Erythroblast (primary cell): ENCODE results near the gene SLFN5.
A peak's percentile ranks its signal among the peaks of the same experiment; 100 is the strongest.
"Not testable (repeated sequence)": the region's sequence is repeated elsewhere in the genome, so short reads cannot be mapped to it uniquely, and the experiment has no call there.

ENCODE experiments used
- DNase-seq, 2 experiments: peaks; one replicate each; lab custom pipeline; 2025; lab: John Stamatoyannopoulos, UW
- GATA1 ChIP-seq: IDR thresholded peaks from 2 replicates; pipeline ENCODE4 v1.6.1; 2011; ENCODE audit warnings: low read depth, mild to moderate bottlenecking, control low read depth, low read length, moderate library complexity
- POLR2A ChIP-seq: IDR thresholded peaks from 2 replicates; pipeline ENCODE4 v1.6.1; 2011; ENCODE audit warnings: mild to moderate bottlenecking, low read length

Gene SLFN5

DNA sequence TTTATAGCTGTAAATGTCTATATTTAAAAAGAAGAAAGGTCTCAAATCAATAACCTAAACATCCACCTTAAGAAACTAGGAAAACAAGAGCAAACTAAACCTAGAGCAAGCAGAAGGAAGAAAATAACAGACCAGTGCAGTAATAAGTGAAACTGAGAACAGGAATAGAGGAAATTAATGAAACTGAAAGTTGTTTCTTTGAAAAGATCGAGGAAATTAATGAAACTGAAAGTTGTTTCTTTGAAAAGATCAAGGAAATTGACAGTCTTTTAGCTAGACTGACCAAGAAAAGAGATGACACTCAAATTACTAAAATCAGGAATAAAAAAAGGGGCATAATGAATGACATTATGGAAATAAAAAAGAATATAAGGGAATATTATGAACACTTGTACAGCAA lies 46.4 kb downstream of the SLFN5 start:
- TF ChIP-seq POLR2A (no peak), GATA1 (no peak)
- no peak for DNase-seq

DNA sequence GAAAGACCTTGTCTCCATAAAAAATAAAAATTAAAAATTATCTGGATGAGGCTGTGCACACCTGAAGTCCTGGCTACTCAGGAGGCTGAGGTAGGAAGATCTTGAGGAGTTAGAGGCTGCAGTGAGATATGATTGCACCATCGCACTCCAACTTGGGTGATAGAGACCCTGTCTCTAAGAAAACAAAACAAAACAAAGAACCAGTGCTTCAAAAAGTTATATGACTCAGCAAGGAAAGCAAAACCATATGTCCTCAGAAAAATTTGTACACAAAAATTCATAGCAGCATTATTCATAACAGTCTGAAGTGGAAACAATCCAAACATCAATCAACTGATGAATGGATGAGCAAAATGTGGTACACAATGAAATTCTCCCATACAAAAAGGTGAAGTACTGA lies 48.9 kb downstream of the SLFN5 start:
- TF ChIP-seq POLR2A (no peak), GATA1 (no peak)
- no peak for DNase-seq

DNA sequence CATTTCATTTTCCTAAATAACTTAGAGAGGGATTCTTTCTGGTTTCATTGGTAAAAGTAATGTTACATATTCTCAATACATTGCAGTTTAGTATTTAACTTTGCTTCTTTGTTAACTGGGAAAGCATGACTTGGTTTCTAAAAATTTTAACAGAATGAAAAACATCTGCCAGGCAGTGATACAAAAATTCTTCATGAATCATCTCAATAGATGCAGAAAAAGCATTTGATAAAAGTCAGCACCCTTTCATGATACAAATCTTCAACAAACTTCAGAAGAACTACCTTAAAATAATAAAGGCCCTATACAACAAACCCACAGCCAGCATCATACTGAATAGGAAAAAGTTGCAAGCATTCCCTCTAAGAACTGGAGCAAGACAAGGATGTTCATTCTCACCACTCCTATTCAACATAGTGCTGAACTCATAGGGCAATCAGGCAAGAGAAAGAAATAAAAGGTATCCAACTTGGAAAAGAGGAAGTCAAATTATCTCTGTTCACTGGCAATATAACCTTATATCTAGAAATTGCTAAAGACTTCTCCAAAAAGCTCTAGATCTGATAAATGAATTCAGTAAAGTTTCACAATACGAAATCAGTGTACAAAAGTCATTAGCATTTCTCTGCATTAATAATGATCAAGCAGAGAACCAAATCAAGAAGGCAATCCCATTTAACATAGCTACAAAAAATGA lies 50.4 kb downstream of the SLFN5 start:
- DNase-seq, result no peak
- TF ChIP-seq POLR2A (no peak), GATA1 (no peak)

DNA sequence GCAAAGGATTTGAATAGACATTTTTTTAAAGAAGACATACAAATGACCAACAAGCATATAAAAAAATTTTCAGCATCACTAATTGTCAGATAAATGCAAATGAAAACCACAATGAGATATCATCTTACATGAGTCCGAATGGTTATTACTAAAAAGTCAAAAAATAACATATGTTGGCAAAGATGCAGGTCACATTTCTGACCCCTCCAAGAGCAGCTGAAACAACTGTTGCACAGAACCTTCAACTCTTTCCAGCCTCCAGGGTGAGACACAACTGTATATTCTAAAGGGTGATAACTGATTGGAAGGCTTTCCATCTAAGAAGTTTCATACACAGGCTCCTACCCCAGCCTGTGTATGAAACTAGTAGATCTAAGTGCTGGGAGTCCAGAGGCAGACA lies 51.9 kb downstream of the SLFN5 start:
- no peak for DNase-seq
- TF ChIP-seq POLR2A, result no peak
- no peak for TF ChIP-seq GATA1

DNA sequence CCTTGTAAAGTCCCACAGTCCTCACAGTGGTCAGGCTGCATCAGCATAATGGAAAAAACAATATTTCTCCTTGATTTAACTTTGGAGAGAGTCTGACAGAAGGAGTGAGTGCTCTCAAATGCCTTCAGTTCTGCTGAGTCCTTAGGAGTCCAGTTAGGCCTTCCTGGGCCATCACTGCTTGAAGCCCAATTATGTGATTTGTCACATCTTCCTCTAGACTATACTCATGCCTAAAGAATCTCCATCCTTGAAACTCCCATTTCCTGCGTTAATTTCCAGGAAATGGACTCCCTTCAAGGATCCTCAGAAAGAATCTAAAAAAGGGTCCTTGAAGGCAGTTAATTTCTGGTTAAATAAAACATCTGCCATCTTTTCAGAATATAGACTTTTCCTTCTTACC lies 52.8 kb downstream of the SLFN5 start:
- DNase-seq, result no peak
- TF ChIP-seq POLR2A (no peak), GATA1 (no peak)

DNA sequence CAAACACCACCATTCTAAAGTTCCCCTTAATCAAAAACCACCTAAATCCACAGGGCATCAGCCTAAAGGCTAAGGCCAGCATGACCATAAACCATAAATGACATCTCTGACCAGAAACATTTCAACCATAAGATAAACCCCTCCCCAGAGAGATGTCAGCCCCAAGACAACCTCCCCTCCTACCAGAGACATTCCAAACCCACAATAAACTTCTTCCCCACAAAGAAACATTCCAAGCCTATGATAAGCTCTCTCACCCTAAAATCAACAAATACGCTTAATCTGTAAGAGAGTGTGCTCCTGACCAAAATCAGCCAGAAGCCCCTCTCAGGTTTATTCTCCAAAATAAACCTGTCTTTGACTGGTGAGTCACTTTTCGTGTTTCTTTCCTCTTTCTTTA lies 54.8 kb downstream of the SLFN5 start:
- DNase-seq, result no peak
- TF ChIP-seq GATA1 (no peak), POLR2A (no peak)

DNA sequence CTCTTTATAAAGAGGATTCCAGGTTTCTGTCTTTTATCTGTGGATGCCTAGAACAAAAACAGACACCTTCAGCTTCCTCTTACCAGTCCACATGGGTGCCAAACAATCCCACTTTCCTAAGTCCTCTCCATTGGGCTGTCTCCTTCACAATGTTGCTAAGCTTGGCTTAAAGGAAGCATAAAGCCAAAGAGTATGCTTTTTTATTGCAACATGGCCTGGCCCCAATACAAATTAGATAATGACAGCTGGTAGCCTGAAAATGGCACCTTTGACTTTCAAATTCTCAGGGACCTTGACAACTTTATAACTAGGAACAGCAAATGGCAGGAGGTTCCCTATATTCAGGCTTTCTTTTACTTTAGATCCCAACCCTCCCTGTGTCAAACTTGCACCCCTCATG lies 55.8 kb downstream of the SLFN5 start:
- no peak for TF ChIP-seq GATA1
- TF ChIP-seq POLR2A, result no peak
- no peak for DNase-seq

DNA sequence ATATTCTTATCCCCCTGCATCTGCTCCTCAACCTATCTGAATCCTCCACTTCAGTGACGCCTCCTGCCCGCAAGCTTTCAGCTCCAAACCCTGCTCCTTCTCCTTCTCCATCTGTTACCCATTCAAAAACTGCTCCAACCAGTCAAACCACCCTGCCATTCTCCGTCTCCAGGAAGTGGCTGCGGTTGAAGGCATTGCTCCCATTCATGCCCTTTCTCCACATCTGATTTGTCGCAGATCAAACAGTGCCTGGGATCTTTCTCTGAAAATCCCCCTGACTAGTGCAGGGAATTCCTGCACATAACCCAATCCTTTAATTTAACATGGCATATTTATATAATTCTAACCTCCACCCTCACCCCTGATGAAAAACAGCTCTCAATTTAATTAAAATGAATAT lies 56.3 kb downstream of the SLFN5 start:
- DNase-seq, result no peak
- TF ChIP-seq POLR2A (no peak), GATA1 (no peak)

DNA sequence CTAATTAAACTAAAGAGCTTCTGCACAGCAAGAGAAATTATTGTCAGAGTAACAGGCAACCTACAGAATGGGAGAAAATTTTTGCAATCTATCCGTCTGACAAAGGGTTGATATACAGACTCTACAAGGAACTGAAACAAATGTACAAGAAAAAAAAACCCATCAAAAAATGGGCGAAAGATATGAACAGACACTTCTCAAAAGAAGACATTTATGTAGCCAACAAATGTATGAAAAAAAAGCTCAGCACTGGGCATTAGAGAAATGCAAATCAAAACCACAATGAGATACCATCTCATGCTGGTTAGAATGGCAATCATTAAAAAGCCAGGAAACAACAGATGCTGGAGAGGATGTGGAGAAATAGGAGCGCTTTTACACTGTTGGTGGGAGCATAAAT lies 66.5 kb downstream of the SLFN5 start:
- not testable (repeated sequence) for DNase-seq

DNA sequence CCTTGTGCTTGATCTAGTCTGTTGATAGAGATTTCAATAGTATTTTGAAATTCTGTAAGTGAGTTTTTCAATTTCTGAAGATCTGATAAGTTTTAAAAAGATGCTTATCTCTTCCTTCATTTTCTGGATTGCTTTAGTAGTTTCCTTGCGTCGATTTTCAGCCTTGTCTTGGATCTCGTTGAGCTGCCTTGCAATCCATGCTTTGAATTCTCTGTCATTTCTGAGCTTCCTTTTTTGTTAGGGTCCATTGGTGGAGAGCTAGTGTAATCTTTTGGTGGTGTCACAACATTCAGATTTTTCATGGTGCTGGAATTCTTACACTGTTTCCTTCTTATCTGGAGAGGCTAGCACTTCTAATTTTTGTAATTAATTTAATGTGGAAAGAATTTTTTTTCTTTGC lies 69.5 kb downstream of the SLFN5 start:
- no peak for TF ChIP-seq GATA1
- TF ChIP-seq POLR2A, result no peak
- no peak for DNase-seq

DNA sequence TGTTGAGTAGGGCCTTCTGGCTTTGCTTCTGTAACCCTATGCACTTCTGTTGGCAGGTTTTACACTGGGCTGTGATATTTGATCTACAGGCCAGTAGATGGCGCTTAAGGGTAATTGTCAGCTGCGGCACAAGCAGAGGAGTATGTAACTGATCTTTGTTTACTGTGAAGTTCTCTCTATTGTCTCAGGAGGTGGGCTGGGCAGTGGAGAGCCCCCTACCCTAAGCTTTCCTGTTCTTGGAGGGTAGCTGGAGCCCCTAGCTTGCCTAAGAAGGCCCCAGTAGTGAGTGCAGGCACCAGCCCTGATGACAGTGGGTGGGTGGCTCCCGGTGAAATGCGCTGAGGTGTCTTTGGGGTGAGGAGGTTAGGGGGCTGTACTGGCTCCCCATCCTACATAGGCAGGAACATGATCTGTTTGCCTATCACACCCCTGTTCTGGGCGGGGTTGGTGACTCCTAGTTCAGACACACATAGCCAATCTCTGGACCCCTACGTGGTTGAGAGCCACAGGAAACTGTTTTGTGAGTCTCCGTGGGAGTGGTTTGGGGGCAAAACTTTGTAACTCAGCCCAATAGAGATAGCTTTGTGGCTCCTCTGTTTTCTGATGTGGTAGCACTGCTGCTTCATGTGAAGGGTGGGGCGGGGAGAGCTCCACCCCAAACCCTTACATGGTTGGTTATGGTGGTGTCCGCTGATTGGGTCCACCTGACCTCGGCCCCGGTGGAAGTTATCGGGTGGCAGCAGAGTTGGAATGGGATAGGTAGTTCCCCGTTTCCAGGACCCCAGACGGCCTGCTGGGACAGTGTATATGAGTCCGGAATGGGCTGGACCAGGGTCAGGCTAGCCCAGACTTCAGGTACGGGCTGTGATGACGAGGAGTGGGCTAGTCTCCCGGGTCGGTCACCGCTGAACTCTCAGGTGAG lies 70.2 kb downstream of the SLFN5 start:
- TF ChIP-seq GATA1 (no peak), POLR2A (no peak)
- DNase-seq, result peak; percentile 71 to 80

DNA sequence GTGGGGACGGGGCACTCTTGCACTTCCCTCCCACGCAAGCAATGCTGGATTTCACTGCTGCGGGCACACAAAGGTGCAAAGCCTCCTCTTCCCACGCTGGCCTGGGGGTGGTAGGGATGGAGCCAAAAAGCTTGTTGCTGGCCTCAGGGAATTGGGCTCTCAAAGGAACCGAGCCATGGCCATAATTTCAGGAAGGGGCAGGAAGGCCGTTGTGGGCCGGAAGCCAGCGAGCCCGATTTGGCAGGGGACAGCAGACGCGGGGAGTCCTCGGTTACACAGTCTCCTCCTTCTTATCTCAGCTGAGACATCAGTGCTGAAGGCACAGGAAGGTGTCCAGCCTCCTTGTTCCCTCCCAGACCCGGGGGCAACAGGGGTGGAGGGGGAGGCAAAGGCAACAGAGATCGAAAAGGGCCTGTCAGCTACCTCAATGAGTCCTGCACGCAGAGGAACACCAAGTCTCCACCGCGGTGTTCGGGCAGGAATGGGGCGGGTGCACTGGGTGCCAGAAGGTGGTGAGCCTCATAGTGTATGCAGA lies 71.1 kb downstream of the SLFN5 start:
- TF ChIP-seq GATA1 (no peak), POLR2A (no peak)
- DNase-seq, result no peak

DNA sequence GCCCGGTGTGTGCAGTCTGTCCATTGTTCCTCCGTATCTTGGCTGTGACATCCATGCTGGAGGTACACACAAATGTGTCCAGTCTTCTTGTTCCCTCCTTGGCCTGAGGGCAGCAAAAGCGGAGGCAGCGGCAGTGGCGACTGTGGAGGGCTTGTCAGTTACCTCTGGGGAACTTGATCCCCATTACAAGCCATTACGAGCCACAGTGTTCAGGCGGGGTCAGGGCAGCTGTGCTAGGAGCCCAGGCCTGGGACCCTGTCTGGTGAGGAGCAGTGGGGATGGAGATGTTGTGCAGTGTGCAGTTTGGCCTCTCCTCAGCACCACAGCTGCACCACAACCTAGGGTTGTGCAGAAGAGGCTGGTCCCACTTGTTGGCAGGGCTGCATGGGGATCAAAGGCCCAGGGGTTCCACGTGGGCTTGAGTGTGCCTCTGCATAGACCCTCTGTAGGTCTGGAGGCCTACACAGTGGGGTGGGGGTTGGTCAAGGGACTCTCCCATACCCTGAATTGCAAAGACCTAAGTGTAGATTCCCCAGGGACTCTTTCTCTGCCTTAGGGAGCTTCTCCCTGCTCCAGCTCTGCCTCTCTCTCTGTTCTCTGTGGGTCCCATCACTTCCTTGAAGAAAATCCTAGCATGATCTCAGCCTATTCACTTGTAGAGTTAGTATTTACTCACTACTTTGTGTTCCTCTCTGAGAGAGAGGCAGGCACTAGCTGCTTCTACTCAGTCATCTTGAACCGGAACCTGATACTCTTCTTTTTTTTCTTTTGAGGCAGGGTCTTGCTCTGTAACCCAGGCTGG lies 71.7 kb downstream of the SLFN5 start:
- no peak for DNase-seq
- TF ChIP-seq GATA1 (no peak), POLR2A (no peak)
